Measurements from ENCODE around the gene SP8.
"Not testable (repeated sequence)": the region's sequence is repeated elsewhere in the genome, so short reads cannot be mapped to it uniquely, and the experiment has no call there.

Gene SP8

DNA sequence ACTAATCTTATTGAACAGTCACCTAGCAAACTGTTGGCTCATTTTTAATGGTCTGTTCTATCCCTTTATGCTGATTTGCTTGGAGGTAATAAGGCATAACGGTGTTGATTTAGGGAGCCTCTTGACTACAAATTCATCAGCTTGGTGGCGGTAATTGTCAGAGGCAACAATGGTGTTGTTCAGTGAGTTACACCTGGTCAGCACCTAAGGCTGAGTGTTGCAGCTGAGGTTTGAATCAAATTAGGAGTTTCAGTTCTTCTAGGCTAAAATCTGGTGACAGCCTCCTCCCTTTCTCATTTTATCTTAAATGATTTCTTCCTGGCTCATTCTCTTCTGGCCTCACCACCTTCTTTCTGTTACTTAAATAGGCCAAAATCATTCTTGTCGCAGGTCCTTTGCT is 42.3 kb upstream of the SP8 start:
- Histone ChIP-seq H3K36me3 (no peaks in the 10 kb centered on the region), H3K27me3 (ENCODE audit: insufficient read depth, low read depth, severe bottlenecking) (no peaks in the 10 kb centered on the region), H3K9me3 (ENCODE audit: severe bottlenecking) (no peaks in the 10 kb centered on the region), H3K4me3 (ENCODE audit: low read depth, low read length) (no peak overlapping the region), H3K27ac (no peak overlapping the region)
- no peak for DNase-seq
- TF ChIP-seq, protein P1, sequence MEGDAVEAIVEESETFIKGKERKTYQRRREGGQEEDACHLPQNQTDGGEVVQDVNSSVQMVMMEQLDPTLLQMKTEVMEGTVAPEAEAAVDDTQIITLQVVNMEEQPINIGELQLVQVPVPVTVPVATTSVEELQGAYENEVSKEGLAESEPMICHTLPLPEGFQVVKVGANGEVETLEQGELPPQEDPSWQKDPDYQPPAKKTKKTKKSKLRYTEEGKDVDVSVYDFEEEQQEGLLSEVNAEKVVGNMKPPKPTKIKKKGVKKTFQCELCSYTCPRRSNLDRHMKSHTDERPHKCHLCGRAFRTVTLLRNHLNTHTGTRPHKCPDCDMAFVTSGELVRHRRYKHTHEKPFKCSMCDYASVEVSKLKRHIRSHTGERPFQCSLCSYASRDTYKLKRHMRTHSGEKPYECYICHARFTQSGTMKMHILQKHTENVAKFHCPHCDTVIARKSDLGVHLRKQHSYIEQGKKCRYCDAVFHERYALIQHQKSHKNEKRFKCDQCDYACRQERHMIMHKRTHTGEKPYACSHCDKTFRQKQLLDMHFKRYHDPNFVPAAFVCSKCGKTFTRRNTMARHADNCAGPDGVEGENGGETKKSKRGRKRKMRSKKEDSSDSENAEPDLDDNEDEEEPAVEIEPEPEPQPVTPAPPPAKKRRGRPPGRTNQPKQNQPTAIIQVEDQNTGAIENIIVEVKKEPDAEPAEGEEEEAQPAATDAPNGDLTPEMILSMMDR (IDR thresholded peaks at IDR 0.05; ENCODE audit: low read depth, low read length), result no peak

DNA sequence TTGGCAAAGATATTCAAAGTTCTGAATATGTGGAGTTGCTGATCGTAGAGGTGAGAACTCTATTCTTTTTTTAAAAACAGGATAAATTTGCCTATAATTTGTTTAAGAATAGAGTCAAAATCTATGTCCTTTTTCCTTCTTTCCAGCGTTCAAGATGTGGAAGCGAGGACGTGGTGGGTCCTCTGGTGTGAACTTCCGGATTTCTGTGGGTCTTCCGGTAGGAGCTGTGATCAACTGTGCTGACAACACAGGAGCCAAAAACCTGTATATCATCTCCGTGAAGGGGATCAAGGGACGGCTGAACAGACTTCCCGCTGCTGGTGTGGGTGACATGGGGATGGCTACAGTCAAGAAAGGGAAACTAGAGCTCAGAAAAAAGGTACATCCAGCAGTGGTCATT is 40.5 kb upstream of the SP8 start:
- no peaks in the 10 kb centered on the region for H3K27me3 ChIP-seq (ENCODE audit: insufficient read depth, low read depth, severe bottlenecking)
- H3K4me3 ChIP-seq (ENCODE audit: low read depth, low read length), result no peak overlapping the region
- no peaks in the 10 kb centered on the region for H3K36me3 ChIP-seq
- H3K9me3 ChIP-seq (ENCODE audit: severe bottlenecking), result no peaks in the 10 kb centered on the region
- H3K27ac ChIP-seq, result no peak overlapping the region
- no peak for DNase-seq
- TF ChIP-seq, protein P1 (IDR thresholded peaks at IDR 0.05; ENCODE audit: low read depth, low read length), result no peak

- DNase-seq, result peak; percentile 55
- no peaks in the 10 kb centered on the region for H3K36me3 ChIP-seq
- no peak overlapping the region for H3K4me3 ChIP-seq (ENCODE audit: low read depth, low read length)
- H3K27me3 ChIP-seq (ENCODE audit: insufficient read depth, low read depth, severe bottlenecking), result no peaks in the 10 kb centered on the region
- no peak overlapping the region for H3K27ac ChIP-seq
- TF ChIP-seq, protein P1 (IDR thresholded peaks at IDR 0.05; ENCODE audit: low read depth, low read length), result no peak
- peaks cover 3% of the 10 kb centered on the region for H3K9me3 ChIP-seq (ENCODE audit: severe bottlenecking)
These were observed 39.6 kb upstream of the SP8 start for GRCh38 chr7:20826243-20826642.

GRCh38 chr7:20825555-20825954 is 38.9 kb upstream of the SP8 start:
- H3K27me3 ChIP-seq (ENCODE audit: insufficient read depth, low read depth, severe bottlenecking), result no peaks in the 10 kb centered on the region
- H3K4me3 ChIP-seq (ENCODE audit: low read depth, low read length), result no peak overlapping the region
- no peak overlapping the region for H3K27ac ChIP-seq
- DNase-seq, result no peak
- no peaks in the 10 kb centered on the region for H3K36me3 ChIP-seq
- peaks cover 3% of the 10 kb centered on the region for H3K9me3 ChIP-seq (ENCODE audit: severe bottlenecking)
- TF ChIP-seq, protein P1 (IDR thresholded peaks at IDR 0.05; ENCODE audit: low read depth, low read length), result no peak

GRCh38 chr7:20821390-20821789 is 34.7 kb upstream of the SP8 start:
- not testable (repeated sequence) for H3K9me3 ChIP-seq (ENCODE audit: severe bottlenecking); H3K27me3 ChIP-seq (ENCODE audit: insufficient read depth, low read depth, severe bottlenecking); H3K4me3 ChIP-seq (ENCODE audit: low read depth, low read length); H3K27ac ChIP-seq; H3K36me3 ChIP-seq; DNase-seq

DNA sequence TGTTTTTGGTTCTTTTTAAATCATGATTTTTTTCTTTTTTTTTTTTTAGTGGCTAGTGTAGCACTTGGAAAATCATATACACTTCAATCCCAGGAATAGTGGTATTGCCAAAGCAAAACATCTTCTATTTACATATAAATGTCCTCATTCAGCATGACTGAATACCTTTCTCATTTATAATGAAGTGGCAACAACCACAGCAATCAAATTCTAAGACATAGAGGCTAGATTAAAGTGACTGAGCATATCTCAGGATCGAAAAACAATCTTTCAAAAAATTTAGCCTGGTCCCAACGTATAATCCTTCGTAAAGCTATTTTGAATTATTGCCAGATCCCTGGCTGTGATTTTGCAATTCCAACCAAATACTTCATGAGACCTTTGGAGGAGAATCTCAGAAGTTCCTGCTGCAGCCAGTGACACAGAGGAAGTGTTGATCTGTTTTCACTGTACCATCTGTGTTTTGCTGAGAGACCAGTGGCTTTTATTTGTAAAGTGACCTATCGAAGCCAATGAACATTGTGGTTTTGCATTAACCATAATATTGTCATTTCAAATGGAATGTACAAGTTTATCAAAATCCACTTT is 29.8 kb upstream of the SP8 start:
- Histone ChIP-seq H3K9me3 (ENCODE audit: severe bottlenecking) (peaks cover under 1% of the 10 kb centered on the region), H3K27ac (no peak overlapping the region), H3K4me3 (ENCODE audit: low read depth, low read length) (no peak overlapping the region), H3K27me3 (ENCODE audit: insufficient read depth, low read depth, severe bottlenecking) (no peaks in the 10 kb centered on the region), H3K36me3 (no peaks in the 10 kb centered on the region)
- DNase-seq, result no peak
- TF ChIP-seq, protein P1 (IDR thresholded peaks at IDR 0.05; ENCODE audit: low read depth, low read length), result no peak
